K562 (cell line): ENCODE results near the gene SPATA25. TPM values are rescaled to one million over a fixed set of nuclear protein-coding genes. Genes with fewer than 3 reads are reported as not detected.

ENCODE experiments used
- C11orf30 ChIP-seq: fragments of 450-650 bp; IDR thresholded peaks from 2 replicates; pipeline ENCODE4 v1.6.1; 2016; ENCODE audit warnings: low read depth, mild to moderate bottlenecking
- CTBP1 ChIP-seq: fragments of 450-650 bp; IDR thresholded peaks from 2 replicates; pipeline ENCODE4 v1.6.1; 2016; ENCODE audit warnings: borderline replicate concordance
- DPF2 ChIP-seq: fragments of 450-650 bp; IDR thresholded peaks from 2 replicates; pipeline ENCODE4 v1.6.1; 2016
- KLF16 ChIP-seq: IDR thresholded peaks from 2 replicates; pipeline ENCODE4 v1.6.1; 2016; ENCODE audit warnings: antibody characterized with exemption
- RB1 ChIP-seq: fragments of 450-650 bp; IDR thresholded peaks from 2 replicates; pipeline ENCODE4 v1.6.1; 2017; ENCODE audit warnings: low read depth, mild to moderate bottlenecking
- TCF3 ChIP-seq: sonication (generic); formaldehyde crosslinking; IDR thresholded peaks from 2 replicates; pipeline ENCODE4 v1.4.0; 2020; ENCODE audit warnings: mild to moderate bottlenecking, missing genetic modification reagents
- ZNF253 ChIP-seq: fragments of 250-450 bp; sonication (Bioruptor Pico); conservative IDR thresholded peaks from 2 replicates; pipeline ENCODE4 v1.6.1; 2021; ENCODE audit warnings: mild to moderate bottlenecking
- polyA plus RNA-seq, 8 experiments: library from polyadenylated mRNA; depleted of rRNA in 4 of 8; stranded (reverse) in 5 of 8; unstranded in 3 of 8; fragments of >200 nt; fragmentation: Nextera tagmentation in 2 of 8; fragmentation: Illumina TruSeq in 1 of 8; extraction: Ambion mirVana in 2 of 8; extraction: Trizol in 1 of 8; gene quantifications; 2 replicates each; pipeline versions ENCODE4 v1.2.1 to v1.2.3, GENCODE V29; 2011 to 2014; ENCODE audit warnings: inconsistent platforms in 1 of 8, missing spikeins in 1 of 8
- total RNA-seq, 7 experiments: library from RNA; depleted of rRNA in 6 of 7; stranded (reverse); fragments of >200 nt in 6 of 7; fragmentation: Illumina TruSeq in 2 of 7; extraction: Trizol in 2 of 7; gene quantifications; 2 replicates each; pipeline versions ENCODE4 v1.2.1 to v1.2.3, GENCODE V29; 2011 to 2021; ENCODE audit warnings: low replicate concordance in 1 of 7
- TF ChIP-seq, protein P1 (sequence below): fragments of 450-650 bp; IDR thresholded peaks from 2 replicates; pipeline ENCODE4 v1.6.1; 2018; ENCODE audit not compliant: partially characterized antibody
- TF ChIP-seq, protein P2 (sequence below), 2 experiments: IDR thresholded peaks in 1 of 2; conservative IDR thresholded peaks in 1 of 2; 2 replicates each; pipeline ENCODE4 v1.6.1; 2016; ENCODE audit warnings: low read depth in 2 of 2, mild to moderate bottlenecking in 1 of 2, missing compliant biosample characterization in 1 of 2, missing genetic modification characterization in 1 of 2, moderate library complexity in 1 of 2
- TF ChIP-seq, protein P3 (sequence below): fragments of 250-450 bp; sonication (Bioruptor Pico); IDR thresholded peaks from 2 replicates; pipeline ENCODE4 v1.4.0; 2020
- TF ChIP-seq, protein P4 (sequence below): fragments of 250-450 bp; sonication (Bioruptor Pico); IDR thresholded peaks from 2 replicates; pipeline ENCODE4 v1.5.0; 2022; ENCODE audit warnings: mild to moderate bottlenecking

SPATA25 gene
- total and polyA plus RNA-seq, 9 of the 15 experiments (the other 6 are each of a cell fraction or from before 2014, with no cell fraction given): 0.21 to 0.95 (median 0.53) TPM; not detected in 3

DNA sequence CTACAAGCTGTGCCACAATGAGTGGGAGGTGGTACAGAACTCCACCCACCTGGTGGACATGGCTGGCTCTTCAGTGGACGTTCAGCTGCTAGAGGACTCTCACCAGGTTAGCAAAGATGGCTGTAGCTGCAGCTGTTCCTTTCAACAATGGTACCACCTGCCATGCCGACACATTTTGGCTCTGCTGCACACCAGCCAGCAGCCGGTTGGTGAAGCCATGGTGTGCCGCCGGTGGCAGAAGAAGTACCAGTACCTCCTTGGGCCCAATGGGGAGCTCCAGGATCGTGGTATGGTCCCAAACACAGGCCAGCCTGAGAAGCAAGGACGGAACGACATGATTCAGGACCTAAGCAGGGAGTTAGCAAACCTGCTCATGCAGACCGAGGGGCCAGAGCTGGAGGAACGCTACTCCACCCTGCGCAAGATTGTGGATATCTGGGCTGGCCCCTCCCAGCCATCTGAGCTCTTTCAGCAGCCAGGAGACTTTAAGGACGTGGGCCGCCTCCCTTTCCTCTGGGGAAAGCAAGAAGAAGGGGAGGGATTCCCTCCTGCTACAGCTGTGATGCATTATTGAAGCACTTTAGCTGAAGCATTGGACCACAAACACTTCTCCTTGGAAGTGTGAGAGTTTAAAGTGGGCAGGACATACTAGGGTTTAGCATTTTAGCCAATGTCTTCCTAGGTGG is 9.2 kb downstream of the SPATA25 start (continued):
- TF ChIP-seq, protein P1, sequence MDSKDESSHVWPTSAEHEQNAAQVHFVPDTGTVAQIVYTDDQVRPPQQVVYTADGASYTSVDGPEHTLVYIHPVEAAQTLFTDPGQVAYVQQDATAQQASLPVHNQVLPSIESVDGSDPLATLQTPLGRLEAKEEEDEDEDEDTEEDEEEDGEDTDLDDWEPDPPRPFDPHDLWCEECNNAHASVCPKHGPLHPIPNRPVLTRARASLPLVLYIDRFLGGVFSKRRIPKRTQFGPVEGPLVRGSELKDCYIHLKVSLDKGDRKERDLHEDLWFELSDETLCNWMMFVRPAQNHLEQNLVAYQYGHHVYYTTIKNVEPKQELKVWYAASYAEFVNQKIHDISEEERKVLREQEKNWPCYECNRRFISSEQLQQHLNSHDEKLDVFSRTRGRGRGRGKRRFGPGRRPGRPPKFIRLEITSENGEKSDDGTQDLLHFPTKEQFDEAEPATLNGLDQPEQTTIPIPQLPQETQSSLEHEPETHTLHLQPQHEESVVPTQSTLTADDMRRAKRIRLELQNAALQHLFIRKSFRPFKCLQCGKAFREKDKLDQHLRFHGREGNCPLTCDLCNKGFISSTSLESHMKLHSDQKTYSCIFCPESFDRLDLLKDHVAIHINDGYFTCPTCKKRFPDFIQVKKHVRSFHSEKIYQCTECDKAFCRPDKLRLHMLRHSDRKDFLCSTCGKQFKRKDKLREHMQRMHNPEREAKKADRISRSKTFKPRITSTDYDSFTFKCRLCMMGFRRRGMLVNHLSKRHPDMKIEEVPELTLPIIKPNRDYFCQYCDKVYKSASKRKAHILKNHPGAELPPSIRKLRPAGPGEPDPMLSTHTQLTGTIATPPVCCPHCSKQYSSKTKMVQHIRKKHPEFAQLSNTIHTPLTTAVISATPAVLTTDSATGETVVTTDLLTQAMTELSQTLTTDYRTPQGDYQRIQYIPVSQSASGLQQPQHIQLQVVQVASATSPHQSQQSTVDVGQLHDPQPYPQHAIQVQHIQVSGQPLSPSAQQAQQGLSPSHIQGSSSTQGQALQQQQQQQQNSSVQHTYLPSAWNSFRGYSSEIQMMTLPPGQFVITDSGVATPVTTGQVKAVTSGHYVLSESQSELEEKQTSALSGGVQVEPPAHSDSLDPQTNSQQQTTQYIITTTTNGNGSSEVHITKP: peak; percentile 45
- TF ChIP-seq C11orf30 (no peak), CTBP1 (peak; percentile 54; the same call in 1 of the 2 replicates), DPF2 (peak; percentile 30; the same call in 1 of the 2 replicates), KLF16 (no peak), ZNF253 (CRISPR knock-in tag) (no peak), TCF3 (peak; percentile 40), RB1 (peak; percentile 13; the same call in 1 of the 2 replicates)
- TF ChIP-seq, protein P2, sequence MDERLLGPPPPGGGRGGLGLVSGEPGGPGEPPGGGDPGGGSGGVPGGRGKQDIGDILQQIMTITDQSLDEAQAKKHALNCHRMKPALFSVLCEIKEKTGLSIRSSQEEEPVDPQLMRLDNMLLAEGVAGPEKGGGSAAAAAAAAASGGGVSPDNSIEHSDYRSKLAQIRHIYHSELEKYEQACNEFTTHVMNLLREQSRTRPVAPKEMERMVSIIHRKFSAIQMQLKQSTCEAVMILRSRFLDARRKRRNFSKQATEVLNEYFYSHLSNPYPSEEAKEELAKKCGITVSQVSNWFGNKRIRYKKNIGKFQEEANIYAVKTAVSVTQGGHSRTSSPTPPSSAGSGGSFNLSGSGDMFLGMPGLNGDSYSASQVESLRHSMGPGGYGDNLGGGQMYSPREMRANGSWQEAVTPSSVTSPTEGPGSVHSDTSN (CRISPR knock-in tag; IDR thresholded peaks at IDR 0.05; ENCODE audit: low read depth): no peak
- TF ChIP-seq, protein P2 (tag; conservative IDR thresholded peaks at IDR 0.05; ENCODE audit: low read depth): no peak
- TF ChIP-seq, protein P3, sequence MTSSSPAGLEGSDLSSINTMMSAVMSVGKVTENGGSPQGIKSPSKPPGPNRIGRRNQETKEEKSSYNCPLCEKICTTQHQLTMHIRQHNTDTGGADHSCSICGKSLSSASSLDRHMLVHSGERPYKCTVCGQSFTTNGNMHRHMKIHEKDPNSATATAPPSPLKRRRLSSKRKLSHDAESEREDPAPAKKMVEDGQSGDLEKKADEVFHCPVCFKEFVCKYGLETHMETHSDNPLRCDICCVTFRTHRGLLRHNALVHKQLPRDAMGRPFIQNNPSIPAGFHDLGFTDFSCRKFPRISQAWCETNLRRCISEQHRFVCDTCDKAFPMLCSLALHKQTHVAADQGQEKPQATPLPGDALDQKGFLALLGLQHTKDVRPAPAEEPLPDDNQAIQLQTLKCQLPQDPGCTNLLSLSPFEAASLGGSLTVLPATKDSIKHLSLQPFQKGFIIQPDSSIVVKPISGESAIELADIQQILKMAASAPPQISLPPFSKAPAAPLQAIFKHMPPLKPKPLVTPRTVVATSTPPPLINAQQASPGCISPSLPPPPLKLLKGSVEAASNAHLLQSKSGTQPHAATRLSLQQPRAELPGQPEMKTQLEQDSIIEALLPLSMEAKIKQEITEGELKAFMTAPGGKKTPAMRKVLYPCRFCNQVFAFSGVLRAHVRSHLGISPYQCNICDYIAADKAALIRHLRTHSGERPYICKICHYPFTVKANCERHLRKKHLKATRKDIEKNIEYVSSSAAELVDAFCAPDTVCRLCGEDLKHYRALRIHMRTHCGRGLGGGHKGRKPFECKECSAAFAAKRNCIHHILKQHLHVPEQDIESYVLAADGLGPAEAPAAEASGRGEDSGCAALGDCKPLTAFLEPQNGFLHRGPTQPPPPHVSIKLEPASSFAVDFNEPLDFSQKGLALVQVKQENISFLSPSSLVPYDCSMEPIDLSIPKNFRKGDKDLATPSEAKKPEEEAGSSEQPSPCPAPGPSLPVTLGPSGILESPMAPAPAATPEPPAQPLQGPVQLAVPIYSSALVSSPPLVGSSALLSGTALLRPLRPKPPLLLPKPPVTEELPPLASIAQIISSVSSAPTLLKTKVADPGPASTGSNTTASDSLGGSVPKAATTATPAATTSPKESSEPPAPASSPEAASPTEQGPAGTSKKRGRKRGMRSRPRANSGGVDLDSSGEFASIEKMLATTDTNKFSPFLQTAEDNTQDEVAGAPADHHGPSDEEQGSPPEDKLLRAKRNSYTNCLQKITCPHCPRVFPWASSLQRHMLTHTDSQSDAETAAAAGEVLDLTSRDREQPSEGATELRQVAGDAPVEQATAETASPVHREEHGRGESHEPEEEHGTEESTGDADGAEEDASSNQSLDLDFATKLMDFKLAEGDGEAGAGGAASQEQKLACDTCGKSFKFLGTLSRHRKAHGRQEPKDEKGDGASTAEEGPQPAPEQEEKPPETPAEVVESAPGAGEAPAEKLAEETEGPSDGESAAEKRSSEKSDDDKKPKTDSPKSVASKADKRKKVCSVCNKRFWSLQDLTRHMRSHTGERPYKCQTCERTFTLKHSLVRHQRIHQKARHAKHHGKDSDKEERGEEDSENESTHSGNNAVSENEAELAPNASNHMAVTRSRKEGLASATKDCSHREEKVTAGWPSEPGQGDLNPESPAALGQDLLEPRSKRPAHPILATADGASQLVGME (CRISPR knock-in tag): 0 out of 2 replicates have a peak, but pooled peaks have one; percentile 30
- TF ChIP-seq, protein P4, sequence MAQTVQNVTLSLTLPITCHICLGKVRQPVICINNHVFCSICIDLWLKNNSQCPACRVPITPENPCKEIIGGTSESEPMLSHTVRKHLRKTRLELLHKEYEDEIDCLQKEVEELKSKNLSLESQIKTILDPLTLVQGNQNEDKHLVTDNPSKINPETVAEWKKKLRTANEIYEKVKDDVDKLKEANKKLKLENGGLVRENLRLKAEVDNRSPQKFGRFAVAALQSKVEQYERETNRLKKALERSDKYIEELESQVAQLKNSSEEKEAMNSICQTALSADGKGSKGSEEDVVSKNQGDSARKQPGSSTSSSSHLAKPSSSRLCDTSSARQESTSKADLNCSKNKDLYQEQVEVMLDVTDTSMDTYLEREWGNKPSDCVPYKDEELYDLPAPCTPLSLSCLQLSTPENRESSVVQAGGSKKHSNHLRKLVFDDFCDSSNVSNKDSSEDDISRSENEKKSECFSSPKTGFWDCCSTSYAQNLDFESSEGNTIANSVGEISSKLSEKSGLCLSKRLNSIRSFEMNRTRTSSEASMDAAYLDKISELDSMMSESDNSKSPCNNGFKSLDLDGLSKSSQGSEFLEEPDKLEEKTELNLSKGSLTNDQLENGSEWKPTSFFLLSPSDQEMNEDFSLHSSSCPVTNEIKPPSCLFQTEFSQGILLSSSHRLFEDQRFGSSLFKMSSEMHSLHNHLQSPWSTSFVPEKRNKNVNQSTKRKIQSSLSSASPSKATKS: no peak
